Vagina (tissue), 2 donors: ENCODE measurements around the gene LRP2.

Source experiments
- CTCF ChIP-seq, 3 experiments: fragments of 450-650 bp in 2 of 3; fragments of 200-600 bp in 1 of 3; sonication (generic) in 1 of 3; IDR thresholded peaks; one replicate each; pipeline ENCODE4 v1.5.1; 2017 to 2019; ENCODE audit warnings: antibody characterized with exemption in 3 of 3, mild to moderate bottlenecking in 2 of 3, moderate library complexity in 2 of 3
- POLR2AphosphoS5 ChIP-seq, 2 donors: sonication (generic); formaldehyde crosslinking; IDR thresholded peaks; one replicate each; pipeline ENCODE4 v1.9.0; 2017; ENCODE audit warnings: antibody characterized with exemption in 2 of 2, mild to moderate bottlenecking in 2 of 2, low read depth in 1 of 2; ENCODE audit not compliant: insufficient read depth in 1 of 2

GRCh38 chr2:169107645-169108044 is 254.7 kb downstream of the LRP2 start:
- no peak for TF ChIP-seq CTCF (IDR thresholded peaks at IDR 0.05)
- TF ChIP-seq POLR2AphosphoS5 (IDR thresholded peaks at IDR 0.05; ENCODE audit: insufficient read depth in 1 of 2, low read depth in 1 of 2) = no peak
